ENCODE data around the gene ISOC2. TPM values are rescaled to one million over a fixed set of nuclear protein-coding genes. Genes with fewer than 3 reads are reported as not detected.
A peak's percentile ranks its signal among the peaks of the same experiment; 100 is the strongest.
"Not testable (repeated sequence)": the region's sequence is repeated elsewhere in the genome, so short reads cannot be mapped to it uniquely, and the experiment has no call there.

Gene ISOC2
- total RNA-seq, 3 donors from 2014 or later (not counting 1 experiment from before 2014, with no cell fraction given), result 7.2 to 12.4 (median 9.5) TPM

DNA sequence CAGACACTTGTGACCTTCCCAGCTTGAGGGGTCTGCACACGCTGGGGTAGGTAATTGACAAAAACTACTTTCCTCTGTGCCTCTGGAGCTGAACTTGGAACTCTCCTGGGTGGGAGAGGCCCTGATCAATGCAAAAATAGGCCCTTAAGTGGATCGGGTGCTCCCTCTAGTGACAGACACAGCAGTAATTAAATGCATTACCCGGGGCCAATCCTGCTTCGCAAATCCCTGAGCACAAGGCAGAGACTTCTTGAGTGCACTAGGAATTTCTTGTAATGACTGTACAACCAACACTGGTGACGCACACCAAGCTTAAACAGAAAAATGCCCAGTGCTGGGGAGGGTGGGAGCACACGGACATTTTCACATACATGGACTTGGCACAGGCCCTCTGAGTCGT lies 43.3 kb downstream of the ISOC2 start:
- H3K4me3 Mint-ChIP-seq, result no peak overlapping the region
- H3K4me1 Mint-ChIP-seq, result peaks cover 5 to 6% of the 10 kb centered on the region in 2 donors

DNA sequence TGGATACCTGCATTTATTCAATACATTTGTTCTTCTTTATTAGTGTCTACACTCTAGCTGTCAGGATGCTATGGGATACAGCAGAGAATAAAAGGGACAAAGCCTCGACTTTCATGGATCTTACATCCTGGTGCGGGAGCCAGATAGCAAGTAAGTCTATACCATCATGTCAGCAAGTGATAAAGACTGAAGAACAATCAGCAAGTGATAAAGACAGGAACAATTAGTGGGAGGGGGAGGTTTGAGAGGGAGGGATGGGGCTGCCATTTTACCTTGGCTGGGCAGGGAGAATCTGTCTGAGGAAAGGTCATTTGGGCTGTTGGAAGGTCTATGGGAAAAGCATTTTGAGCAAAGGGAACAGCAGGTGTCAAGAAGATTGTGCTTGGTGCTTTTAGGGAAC lies 51.3 kb downstream of the ISOC2 start:
- Histone ChIP-seq H3K27ac (ENCODE audit: low read length) (no peak overlapping the region), H3K27me3 (ENCODE audit: control insufficient read depth, insufficient read depth, low read length) (no peaks in the 10 kb centered on the region), H3K4me3 (ENCODE audit: low read length) (no peak overlapping the region), H3K36me3 (ENCODE audit: control insufficient read depth, insufficient read depth, low read length) (peaks cover 4% of the 10 kb centered on the region), H3K9me3 (ENCODE audit: control insufficient read depth, insufficient read depth, low read length) (peaks cover 4% of the 10 kb centered on the region), H3K4me1 (ENCODE audit: control insufficient read depth, insufficient read depth, low read length) (peaks cover 24% of the 10 kb centered on the region)
- intact Hi-C loops (cut with micrococcal nuclease), result no loop called here
- 97% methylated on average over 2 of the region's 2 CpGs for WGBS (ENCODE audit: insufficient coverage)
- Mint-ChIP-seq H3K4me1 (peaks cover 25 to 28% of the 10 kb centered on the region in 2 donors), H3K9me3 (no peaks in the 10 kb centered on the region), H3K4me3 (peak overlapping the region; percentile 4), H3K27ac (no peak overlapping the region), H3K36me3 (no peaks in the 10 kb centered on the region), H3K27me3 (ENCODE audit: low read depth in 2 of 2) (no peaks in the 10 kb centered on the region)
- DNase-seq (no peak), ATAC-seq (no peak)
- TF ChIP-seq CTCF (IDR thresholded peaks at IDR 0.05), result no peak

More for the DNA sequence above, 43.3 kb downstream of the ISOC2 start:
- H3K27me3 Mint-ChIP-seq (ENCODE audit: low read depth in 2 of 2), result peaks cover 1 to 6% of the 10 kb centered on the region in 2 donors
- intact Hi-C loops (cut with micrococcal nuclease), result loop anchor here (1.0 to 5.0 kb wide), 5 partner anchors 116 to 536 kb away; no protein-coding TSS in a partner anchor
- no peaks in the 10 kb centered on the region for H3K9me3 ChIP-seq (ENCODE audit: control insufficient read depth, insufficient read depth, low read length)
- peak in 1 of 2 donors; percentile 82 for DNase-seq
- peaks cover 3% of the 10 kb centered on the region for H3K27me3 ChIP-seq (ENCODE audit: control insufficient read depth, insufficient read depth, low read length)
- peaks cover 9% of the 10 kb centered on the region for H3K4me1 ChIP-seq (ENCODE audit: control insufficient read depth, insufficient read depth, low read length)
- H3K9me3 Mint-ChIP-seq, result no peaks in the 10 kb centered on the region
- 43% methylated on average over 7 of the region's 7 CpGs for WGBS (ENCODE audit: insufficient coverage)
- no peaks in the 10 kb centered on the region for H3K36me3 ChIP-seq (ENCODE audit: control insufficient read depth, insufficient read depth, low read length)
- H3K27ac ChIP-seq (ENCODE audit: low read length), result no peak overlapping the region
- no peak overlapping the region for H3K4me3 ChIP-seq (ENCODE audit: low read length)
- peak; percentile 53 to 75 (median 59) for ATAC-seq
- peak; percentile 46 for TF ChIP-seq CTCF (IDR thresholded peaks at IDR 0.05)
- H3K27ac Mint-ChIP-seq, result no peak overlapping the region
- no peaks in the 10 kb centered on the region for H3K36me3 Mint-ChIP-seq

- H3K4me1 ChIP-seq (ENCODE audit: control insufficient read depth, insufficient read depth, low read length), result peaks cover 24% of the 10 kb centered on the region
- not testable (repeated sequence) for H3K27ac ChIP-seq (ENCODE audit: low read length); H3K4me3 ChIP-seq (ENCODE audit: low read length); H3K36me3 ChIP-seq (ENCODE audit: control insufficient read depth, insufficient read depth, low read length); H3K27me3 Mint-ChIP-seq (ENCODE audit: low read depth in 2 of 2); H3K9me3 Mint-ChIP-seq; H3K36me3 Mint-ChIP-seq; H3K9me3 ChIP-seq (ENCODE audit: control insufficient read depth, insufficient read depth, low read length); DNase-seq; H3K27me3 ChIP-seq (ENCODE audit: control insufficient read depth, insufficient read depth, low read length); ATAC-seq
- Mint-ChIP-seq H3K4me1 (peaks cover 25 to 28% of the 10 kb centered on the region in 2 donors), H3K4me3 (peak overlapping the region; percentile 26), H3K27ac (peak overlapping the region; percentile 99 to 100)
- WGBS (ENCODE audit: insufficient coverage), result 98% methylated on average over 8 of the region's 8 CpGs
- intact Hi-C loops (cut with micrococcal nuclease), result loop anchor here (2.0 kb wide), 2 partner anchors 24 to 70 kb away; partner anchors contain the start of genes KMT5C, RPL28 and TMEM238
Observed at GRCh38 chr19:55409179-55409578, 52.3 kb downstream of the ISOC2 start.

DNA sequence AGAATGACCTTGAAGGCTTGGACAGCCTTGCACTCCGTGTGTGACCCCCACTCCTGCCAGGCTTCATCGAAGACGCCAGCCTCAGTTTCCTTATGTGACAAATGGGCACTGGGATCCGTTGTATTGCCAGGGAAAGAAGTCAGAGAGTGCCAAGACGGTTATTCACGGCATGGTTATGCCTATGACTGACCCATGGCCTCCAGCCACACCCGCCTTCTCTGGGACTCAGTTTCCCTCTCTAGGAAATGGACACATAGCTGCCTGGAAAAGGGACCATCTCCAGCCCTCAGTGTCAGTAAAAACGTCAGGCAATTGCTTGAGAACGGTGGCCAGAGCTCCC lies 52.9 kb downstream of the ISOC2 start:
- ATAC-seq (no peak), DNase-seq (no peak)
- peak overlapping the region; percentile 98 for H3K4me3 Mint-ChIP-seq
- H3K9me3 Mint-ChIP-seq, result no peaks in the 10 kb centered on the region
- H3K36me3 Mint-ChIP-seq, result no peaks in the 10 kb centered on the region
- H3K27ac ChIP-seq (ENCODE audit: low read length), result peak overlapping the region; percentile 99
- TF ChIP-seq CTCF (IDR thresholded peaks at IDR 0.05), result no peak
- no peaks in the 10 kb centered on the region for H3K27me3 ChIP-seq (ENCODE audit: control insufficient read depth, insufficient read depth, low read length)
- H3K27ac Mint-ChIP-seq, result peak overlapping the region; percentile 99 to 100
- H3K4me3 ChIP-seq (ENCODE audit: low read length), result peak overlapping the region; percentile 47
- peaks cover 4% of the 10 kb centered on the region for H3K9me3 ChIP-seq (ENCODE audit: control insufficient read depth, insufficient read depth, low read length)
- peaks cover 24% of the 10 kb centered on the region for H3K4me1 ChIP-seq (ENCODE audit: control insufficient read depth, insufficient read depth, low read length)
- H3K36me3 ChIP-seq (ENCODE audit: control insufficient read depth, insufficient read depth, low read length), result peaks cover 9% of the 10 kb centered on the region
- H3K27me3 Mint-ChIP-seq (ENCODE audit: low read depth in 2 of 2), result no peaks in the 10 kb centered on the region
- H3K4me1 Mint-ChIP-seq, result peaks cover 25 to 28% of the 10 kb centered on the region in 2 donors
- intact Hi-C loops (cut with micrococcal nuclease), result loop anchor here (2.0 kb wide), 2 partner anchors 24 to 70 kb away; partner anchors contain the start of genes KMT5C, RPL28 and TMEM238
- 72% methylated on average over 9 of the region's 9 CpGs for WGBS (ENCODE audit: insufficient coverage)

All from natural killer cell (primary cell).